ENCODE results near the gene TGFB1I1.

GRCh38 chr16:31452631-31453106, 19.3 kb upstream of the TGFB1I1 start:
- TF ChIP-seq, protein P1, sequence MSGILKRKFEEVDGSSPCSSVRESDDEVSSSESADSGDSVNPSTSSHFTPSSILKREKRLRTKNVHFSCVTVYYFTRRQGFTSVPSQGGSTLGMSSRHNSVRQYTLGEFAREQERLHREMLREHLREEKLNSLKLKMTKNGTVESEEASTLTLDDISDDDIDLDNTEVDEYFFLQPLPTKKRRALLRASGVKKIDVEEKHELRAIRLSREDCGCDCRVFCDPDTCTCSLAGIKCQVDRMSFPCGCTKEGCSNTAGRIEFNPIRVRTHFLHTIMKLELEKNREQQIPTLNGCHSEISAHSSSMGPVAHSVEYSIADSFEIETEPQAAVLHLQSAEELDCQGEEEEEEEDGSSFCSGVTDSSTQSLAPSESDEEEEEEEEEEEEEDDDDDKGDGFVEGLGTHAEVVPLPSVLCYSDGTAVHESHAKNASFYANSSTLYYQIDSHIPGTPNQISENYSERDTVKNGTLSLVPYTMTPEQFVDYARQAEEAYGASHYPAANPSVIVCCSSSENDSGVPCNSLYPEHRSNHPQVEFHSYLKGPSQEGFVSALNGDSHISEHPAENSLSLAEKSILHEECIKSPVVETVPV (CRISPR knock-in tag; IDR thresholded peaks at IDR 0.05) = no peak
- TF ChIP-seq TSHZ2 (CRISPR knock-in tag; IDR thresholded peaks at IDR 0.05) (no peak), ARNTL (CRISPR knock-in tag; IDR thresholded peaks at IDR 0.05; ENCODE audit: borderline replicate concordance, low read depth) (no peak), ZFP30 (CRISPR knock-in tag; IDR thresholded peaks at IDR 0.05) (no peak), ESRRG (CRISPR knock-in tag; IDR thresholded peaks at IDR 0.05) (no peak), OSR1 (CRISPR knock-in tag; IDR thresholded peaks at IDR 0.05) (no peak), CREB5 (CRISPR knock-in tag; IDR thresholded peaks at IDR 0.05; ENCODE audit: low read depth) (no peak), ZC3H10 (CRISPR knock-in tag; IDR thresholded peaks at IDR 0.05) (no peak)
